Pancreas (tissue), 10 donors: ENCODE measurements around the gene ENPEP. TPM values are rescaled to one million over a fixed set of nuclear protein-coding genes. Genes with fewer than 3 reads are reported as not detected.
A peak's percentile ranks its signal among the peaks of the same experiment; 100 is the strongest.

Source experiments
- ATAC-seq, 4 donors: fragments of 200-7000 bp; cut with Tn5 transposase; one replicate each; pipeline versions ENCODE4 v1.8.0 to v1.9.1; 2020; ENCODE audit warnings: mild to moderate bottlenecking in 4 of 4, moderate library complexity in 4 of 4
- DNase-seq, 6 donors: peaks; one replicate each; pipeline ENCODE4 v3.0.0-alpha.2; 2020
- FAIRE-seq: peaks from 2 replicates; lab custom pipeline; 2012; peaks lifted over from hg19 to GRCh38; lab: Jason Lieb, UNC
- H3K27ac ChIP-seq, 4 donors: fragments of 200-600 bp; sonication (generic); 1 replicate in 3 of 4; 2 replicates in 1 of 4; pipeline versions ENCODE4 v1.5.0 to v1.8.0; 2020
- H3K27me3 ChIP-seq, 4 donors: fragments of 200-600 bp; one replicate each; pipeline ENCODE4 v1.8.0; 2021
- H3K36me3 ChIP-seq, 3 donors: fragments of 200-600 bp; sonication (generic) in 1 of 3; one replicate each; pipeline versions ENCODE4 v1.5.0 to v1.8.0; 2020 to 2021
- H3K4me1 ChIP-seq, 3 donors: fragments of 200-600 bp; one replicate each; pipeline ENCODE4 v1.8.0; 2021
- H3K4me3 ChIP-seq, 4 donors: fragments of 200-600 bp; sonication (generic) in 2 of 4; one replicate each; pipeline versions ENCODE4 v1.5.0 to v1.8.0; 2020 to 2021
- H3K9me3 ChIP-seq, 4 donors: fragments of 200-600 bp; one replicate each; pipeline ENCODE4 v1.8.0; 2021
- WGBS, 2 donors: extraction: QIAGEN DNeasy Blood & Tissue Kit; methylation state at CpG; one replicate each; pipeline ENCODE4 v1.1.7; 2013; 5-methylcytosine and 5-hydroxymethylcytosine counted together
- intact Hi-C, 3 donors: fragments of 100-400 bp; cut with DNase I; formaldehyde crosslinking; loops; one replicate each; pipeline versions ENCODE4 v1.11.1 to v1.14.2; 2022
- polyA plus RNA-seq, 2 donors: library from polyadenylated mRNA; stranded (reverse); fragments of 200-250 nt; gene quantifications; one replicate each; pipeline ENCODE4 v1.2.3, GENCODE V29; 2013
- total RNA-seq, 6 donors: library from RNA; stranded (reverse); fragmentation: NEBNext Ultra II Directional in 4 of 6; extraction: Animal tissue kit (Norgen Biotek cat#: 25700) in 4 of 6; gene quantifications; one replicate each; pipeline versions ENCODE4 v1.2.1 to v1.2.4, GENCODE V29; 2021 to 2023
- TF ChIP-seq, protein P1 (sequence below), 4 donors: fragments of 200-600 bp; sonication (generic) in 3 of 4; IDR thresholded peaks; one replicate each; pipeline versions ENCODE4 v1.5.0 to v1.8.0; 2021; ENCODE audit warnings: antibody characterized with exemption in 4 of 4
- donor health status: healthy with polysubstance abuse.
- donor health status: DM: no; HTN: no; CAD: no; lungs with moderate emphysema.
- donor health status: DM: no; HTN: no; CAD: no.
- donor health status: control.
- donor health status: control.
- donor health status: Bipolar disorder and iron deficiency.
- donor health status: DM: yes; HTN: yes; CAD: no.
- donor health status: DM: no; HTN: no; CAD: no.
- donor health status: DM: no; HTN: no; CAD: no.
- donor health status: DM: yes; HTN: yes; CAD: no.

Gene ENPEP
- total and polyA plus RNA-seq, 8 donors, result 0.27 to 3.1 (median 0.75) TPM

DNA sequence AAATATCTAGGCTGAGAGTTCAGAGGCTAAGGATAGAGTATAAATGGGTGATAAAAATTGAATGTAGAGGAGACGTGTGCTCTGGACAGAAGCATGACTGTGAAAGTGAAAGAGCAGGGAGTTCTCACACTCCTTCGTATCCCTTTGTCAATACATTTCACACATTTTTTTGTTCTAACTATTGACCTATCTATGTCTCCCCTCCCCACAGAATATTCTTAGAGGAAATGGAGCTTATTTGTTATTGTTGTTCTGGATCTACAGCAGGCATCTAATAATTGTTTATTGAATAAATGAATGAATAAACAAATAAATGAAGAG, 57.6 kb downstream of the ENPEP start:
- Histone ChIP-seq H3K27ac (no peak overlapping the region), H3K27me3 (peaks cover 0 to 6% (median 2%) of the 10 kb centered on the region in 4 donors), H3K36me3 (no peaks in the 10 kb centered on the region), H3K9me3 (no peaks in the 10 kb centered on the region), H3K4me3 (no peak overlapping the region), H3K4me1 (no peaks in the 10 kb centered on the region)
- 30 to 42% methylated on average over 2 of the region's 2 CpGs for WGBS, 2 donors
- DNase-seq, result no peak
- ATAC-seq, result no peak
- FAIRE-seq, result no peak
- TF ChIP-seq, protein P1, sequence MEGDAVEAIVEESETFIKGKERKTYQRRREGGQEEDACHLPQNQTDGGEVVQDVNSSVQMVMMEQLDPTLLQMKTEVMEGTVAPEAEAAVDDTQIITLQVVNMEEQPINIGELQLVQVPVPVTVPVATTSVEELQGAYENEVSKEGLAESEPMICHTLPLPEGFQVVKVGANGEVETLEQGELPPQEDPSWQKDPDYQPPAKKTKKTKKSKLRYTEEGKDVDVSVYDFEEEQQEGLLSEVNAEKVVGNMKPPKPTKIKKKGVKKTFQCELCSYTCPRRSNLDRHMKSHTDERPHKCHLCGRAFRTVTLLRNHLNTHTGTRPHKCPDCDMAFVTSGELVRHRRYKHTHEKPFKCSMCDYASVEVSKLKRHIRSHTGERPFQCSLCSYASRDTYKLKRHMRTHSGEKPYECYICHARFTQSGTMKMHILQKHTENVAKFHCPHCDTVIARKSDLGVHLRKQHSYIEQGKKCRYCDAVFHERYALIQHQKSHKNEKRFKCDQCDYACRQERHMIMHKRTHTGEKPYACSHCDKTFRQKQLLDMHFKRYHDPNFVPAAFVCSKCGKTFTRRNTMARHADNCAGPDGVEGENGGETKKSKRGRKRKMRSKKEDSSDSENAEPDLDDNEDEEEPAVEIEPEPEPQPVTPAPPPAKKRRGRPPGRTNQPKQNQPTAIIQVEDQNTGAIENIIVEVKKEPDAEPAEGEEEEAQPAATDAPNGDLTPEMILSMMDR (IDR thresholded peaks at IDR 0.05), result no peak
- intact Hi-C loops, result no loop called here

DNA sequence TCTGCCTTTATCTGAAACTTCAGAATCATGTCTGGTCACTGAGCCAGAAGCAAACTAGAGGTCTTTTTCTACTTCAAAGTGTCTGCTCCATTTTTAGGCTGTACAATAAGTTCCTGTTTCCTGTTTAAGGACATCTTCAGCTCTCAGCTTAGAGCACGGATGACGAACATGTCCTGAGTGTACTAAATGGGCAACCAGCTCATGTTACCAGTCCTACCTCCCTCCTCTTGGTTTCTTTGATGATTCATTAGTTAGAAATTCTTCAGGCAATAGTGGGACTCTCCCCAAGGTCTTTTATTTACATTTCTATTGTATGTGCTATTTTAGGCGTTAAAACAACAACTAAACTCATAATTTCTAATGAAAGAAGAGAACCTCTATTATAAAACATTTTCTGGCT, 58.0 kb downstream of the ENPEP start:
- no peak for DNase-seq
- ATAC-seq, result peak in 2 of 4 donors; percentile 45 to 81
- TF ChIP-seq, protein P1 (IDR thresholded peaks at IDR 0.05), result no peak
- no peaks in the 10 kb centered on the region for H3K4me1 ChIP-seq
- H3K27ac ChIP-seq, result no peak overlapping the region
- WGBS, 2 donors, result 57 to 60% methylated on average over 3 of the region's 3 CpGs
- no peaks in the 10 kb centered on the region for H3K36me3 ChIP-seq
- intact Hi-C loops, result no loop called here
- no peaks in the 10 kb centered on the region for H3K9me3 ChIP-seq
- H3K27me3 ChIP-seq, result peaks cover 0 to 6% (median 2%) of the 10 kb centered on the region in 4 donors
- FAIRE-seq, result no peak
- no peak overlapping the region for H3K4me3 ChIP-seq

DNA sequence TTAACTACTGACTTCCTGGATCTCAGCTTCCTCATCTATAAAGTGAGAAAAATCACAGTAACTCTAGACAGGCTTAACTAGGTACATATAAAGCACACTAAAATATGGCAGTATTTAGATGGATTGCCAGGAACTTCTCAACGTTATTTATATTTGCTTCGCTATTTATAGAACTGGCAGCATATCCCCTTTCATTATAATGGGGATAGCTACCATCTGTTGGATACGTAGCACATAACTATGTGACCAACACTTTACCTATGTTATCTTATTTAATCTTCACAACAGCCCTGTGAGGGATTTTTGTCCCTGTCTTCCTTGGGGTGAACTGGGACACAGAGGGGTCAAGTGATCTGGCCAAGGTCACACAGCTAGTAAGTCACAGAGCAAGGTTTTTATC, 64.6 kb downstream of the ENPEP start:
- no peaks in the 10 kb centered on the region for H3K4me1 ChIP-seq
- H3K4me3 ChIP-seq, result no peak overlapping the region
- ATAC-seq (no peak), FAIRE-seq (no peak), DNase-seq (no peak)
- intact Hi-C loops, result no loop called here
- H3K27me3 ChIP-seq, result no peaks in the 10 kb centered on the region
- H3K9me3 ChIP-seq, result no peaks in the 10 kb centered on the region
- 38 to 45% methylated on average over 3 of the region's 3 CpGs for WGBS, 2 donors
- H3K36me3 ChIP-seq, result no peaks in the 10 kb centered on the region
- no peak overlapping the region for H3K27ac ChIP-seq
- TF ChIP-seq, protein P1 (IDR thresholded peaks at IDR 0.05), result no peak

DNA sequence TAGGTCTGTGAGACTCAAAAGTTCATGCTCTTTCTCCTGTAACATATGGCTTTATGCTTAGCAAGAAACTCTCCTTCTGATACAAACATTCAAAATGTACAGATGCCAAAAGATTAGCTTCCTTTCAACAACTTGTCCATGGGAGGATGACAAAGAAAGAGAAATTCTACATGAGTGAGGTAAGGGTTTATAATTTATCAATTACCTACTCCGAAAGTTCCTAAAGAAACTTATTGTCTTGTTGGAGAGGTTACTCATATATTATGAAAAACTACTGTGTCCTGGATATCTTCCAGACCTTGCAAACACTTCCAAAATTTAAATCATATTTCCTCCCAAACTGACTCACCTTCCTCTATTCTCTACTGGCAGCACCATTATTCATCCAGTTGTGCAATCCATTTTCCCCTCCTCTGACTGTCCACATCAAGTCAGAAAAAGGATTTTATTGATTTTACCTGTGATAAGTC, 65.1 kb downstream of the ENPEP start:
- DNase-seq (no peak), ATAC-seq (no peak), FAIRE-seq (no peak)
- no peaks in the 10 kb centered on the region for H3K9me3 ChIP-seq
- WGBS, 2 donors, result 58 to 70% methylated on average over 1 of the region's 1 CpG
- no peak overlapping the region for H3K4me3 ChIP-seq
- H3K36me3 ChIP-seq, result no peaks in the 10 kb centered on the region
- H3K27me3 ChIP-seq, result no peaks in the 10 kb centered on the region
- intact Hi-C loops, result no loop called here
- no peaks in the 10 kb centered on the region for H3K4me1 ChIP-seq
- TF ChIP-seq, protein P1 (IDR thresholded peaks at IDR 0.05), result no peak
- H3K27ac ChIP-seq, result no peak overlapping the region

DNA sequence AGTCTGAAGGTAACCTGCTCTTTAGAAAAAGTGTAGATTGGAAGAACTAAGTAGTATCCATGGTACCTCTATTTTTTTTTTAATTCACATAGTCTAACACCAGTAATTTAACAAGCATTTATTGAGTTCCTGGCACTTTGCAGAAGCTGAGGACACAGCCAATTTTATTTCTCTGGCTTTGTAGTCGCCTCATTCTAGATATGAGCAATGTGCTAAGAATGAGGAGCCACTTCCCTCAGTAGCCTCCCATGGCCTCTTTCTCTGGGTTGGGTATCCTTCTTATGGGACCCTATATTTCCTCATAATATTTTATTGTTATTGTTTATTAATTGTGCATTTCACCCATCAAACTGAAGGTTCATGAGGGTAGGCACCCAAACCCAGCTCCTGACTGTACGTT, 67.6 kb downstream of the ENPEP start:
- Histone ChIP-seq H3K36me3 (no peaks in the 10 kb centered on the region), H3K27me3 (no peaks in the 10 kb centered on the region), H3K4me3 (no peak overlapping the region), H3K27ac (no peak overlapping the region), H3K4me1 (no peaks in the 10 kb centered on the region), H3K9me3 (no peaks in the 10 kb centered on the region)
- DNase-seq, result no peak
- TF ChIP-seq, protein P1 (IDR thresholded peaks at IDR 0.05), result no peak
- intact Hi-C loops, result no loop called here
- 63 to 74% methylated on average over 2 of the region's 2 CpGs for WGBS, 2 donors
- no peak for FAIRE-seq
- no peak for ATAC-seq
